HEK293 (cell line): ENCODE data around the gene LSM11.

Experiments used
- CTCF ChIA-PET: fragments of 350-600 bp; formaldehyde crosslinking; extraction: SDS; loops from one replicate; lab custom pipeline; 2021; ENCODE audit warnings: antibody characterized with exemption; lab: Yijun Ruan, JAX
- POLR2A ChIA-PET: fragments of 300-600 bp; formaldehyde crosslinking; extraction: SDS; loops from one replicate; lab custom pipeline; 2020; ENCODE audit warnings: antibody characterized with exemption, inconsistent platforms; lab: Yijun Ruan, JAX
- H3K27ac ChIP-seq: fragments of 200-500 bp; sonication (Bioruptor generic); 2 replicates; pipeline ENCODE4 v1.5.1; 2014; ENCODE audit warnings: low read depth, low read length, control low read depth, inconsistent platforms; ENCODE audit errors: extremely low read depth
- H3K36me3 ChIP-seq, 2 experiments: fragments of 200-500 bp in 1 of 2; sonication (Bioruptor generic) in 1 of 2; 1 replicate in 1 of 2; 2 replicates in 1 of 2; pipeline ENCODE4 v1.5.1; 2014 to 2017; ENCODE audit warnings: inconsistent platforms in 2 of 2, low read length in 2 of 2; ENCODE audit not compliant: control insufficient read depth in 2 of 2, insufficient read depth in 1 of 2
- H3K4me1 ChIP-seq: fragments of 200-500 bp; sonication (Bioruptor generic); 2 replicates; pipeline ENCODE4 v1.5.1; 2014; ENCODE audit warnings: mild to moderate bottlenecking, low read length, inconsistent platforms; ENCODE audit not compliant: control insufficient read depth, insufficient read depth
- H3K4me3 ChIP-seq: 2 replicates; pipeline ENCODE4 v1.5.1; 2011; ENCODE audit warnings: low read depth, mild to moderate bottlenecking, control low read depth, low read length, moderate library complexity
- H3K9me3 ChIP-seq: fragments of 200-500 bp; sonication (Bioruptor generic); 2 replicates; pipeline ENCODE4 v1.5.1; 2014; ENCODE audit warnings: low read depth, low read length, inconsistent platforms; ENCODE audit not compliant: control insufficient read depth, insufficient read depth
- EGR2 ChIP-seq: fragments of 450-650 bp; formaldehyde crosslinking; IDR thresholded peaks from 2 replicates; pipeline ENCODE4 v1.5.1; 2016; ENCODE audit warnings: low read depth, missing biosample characterization, missing genetic modification characterization
- GFI1B ChIP-seq: fragments of 450-650 bp; formaldehyde crosslinking; IDR thresholded peaks from 2 replicates; pipeline ENCODE4 v1.5.1; 2016; ENCODE audit warnings: missing biosample characterization, missing genetic modification characterization
- INSM2 ChIP-seq: fragments of 450-650 bp; formaldehyde crosslinking; IDR thresholded peaks from 2 replicates; pipeline ENCODE4 v1.5.1; 2016; ENCODE audit warnings: missing biosample characterization, missing genetic modification characterization
- KLF17 ChIP-seq: fragments of 450-650 bp; formaldehyde crosslinking; IDR thresholded peaks from 2 replicates; pipeline ENCODE4 v1.5.1; 2016; ENCODE audit warnings: missing biosample characterization, missing genetic modification characterization
- OSR2 ChIP-seq: fragments of 450-650 bp; formaldehyde crosslinking; IDR thresholded peaks from 2 replicates; pipeline ENCODE4 v1.5.1; 2016; ENCODE audit warnings: missing biosample characterization, missing genetic modification characterization
- ZBTB10 ChIP-seq: fragments of 450-650 bp; formaldehyde crosslinking; IDR thresholded peaks from 2 replicates; pipeline ENCODE4 v1.5.1; 2016; ENCODE audit warnings: missing biosample characterization, missing genetic modification characterization
- ZBTB8A ChIP-seq: fragments of 450-650 bp; formaldehyde crosslinking; IDR thresholded peaks from 2 replicates; pipeline ENCODE4 v1.5.1; 2016; ENCODE audit warnings: missing biosample characterization, missing genetic modification characterization
- ZNF132 ChIP-seq: fragments of 450-650 bp; formaldehyde crosslinking; IDR thresholded peaks from 2 replicates; pipeline ENCODE4 v1.5.1; 2017; ENCODE audit warnings: missing biosample characterization, missing genetic modification characterization, borderline replicate concordance
- ZNF211 ChIP-seq: fragments of 450-650 bp; formaldehyde crosslinking; IDR thresholded peaks from 2 replicates; pipeline ENCODE4 v1.5.1; 2016; ENCODE audit warnings: low read depth, missing biosample characterization, missing genetic modification characterization
- ZNF248 ChIP-seq: fragments of 450-650 bp; formaldehyde crosslinking; IDR thresholded peaks from 2 replicates; pipeline ENCODE4 v1.5.1; 2017; ENCODE audit warnings: missing biosample characterization, missing genetic modification characterization
- ZNF362 ChIP-seq: fragments of 450-650 bp; formaldehyde crosslinking; IDR thresholded peaks from 2 replicates; pipeline ENCODE4 v1.5.1; 2016; ENCODE audit warnings: missing biosample characterization, missing genetic modification characterization
- ZNF501 ChIP-seq: fragments of 450-650 bp; formaldehyde crosslinking; IDR thresholded peaks from 2 replicates; pipeline ENCODE4 v1.5.1; 2016; ENCODE audit warnings: missing biosample characterization, missing genetic modification characterization
- ZNF624 ChIP-seq: fragments of 450-650 bp; formaldehyde crosslinking; IDR thresholded peaks from 2 replicates; pipeline ENCODE4 v1.5.1; 2017; ENCODE audit warnings: missing biosample characterization, missing genetic modification characterization
- ZNF629 ChIP-seq: fragments of 450-650 bp; formaldehyde crosslinking; IDR thresholded peaks from 2 replicates; pipeline ENCODE4 v1.5.1; 2017; ENCODE audit warnings: missing biosample characterization, missing genetic modification characterization
- ZNF654 ChIP-seq: fragments of 450-650 bp; formaldehyde crosslinking; IDR thresholded peaks from 2 replicates; pipeline ENCODE4 v1.5.1; 2016; ENCODE audit warnings: low read depth, missing biosample characterization, missing genetic modification characterization
- ZNF701 ChIP-seq: fragments of 450-650 bp; formaldehyde crosslinking; IDR thresholded peaks from 2 replicates; pipeline ENCODE4 v1.5.1; 2016; ENCODE audit warnings: missing biosample characterization, missing genetic modification characterization
- ZNF707 ChIP-seq: fragments of 450-650 bp; formaldehyde crosslinking; IDR thresholded peaks from 2 replicates; pipeline ENCODE4 v1.5.1; 2016; ENCODE audit warnings: missing biosample characterization, missing genetic modification characterization

Gene LSM11

GRCh38 chr5:157710882-157711281, 32.6 kb upstream of the LSM11 start:
- Histone ChIP-seq H3K36me3 (no peaks in the 10 kb centered on the region), H3K4me3 (no peak overlapping the region), H3K4me1 (no peaks in the 10 kb centered on the region), H3K9me3 (no peaks in the 10 kb centered on the region), H3K27ac (no peak overlapping the region)
- POLR2A ChIA-PET: no interaction called here
- CTCF ChIA-PET: interaction anchor here (0.5 kb wide), 1 partner anchor 20 kb away, joined by 3 read pairs; no protein-coding TSS in a partner anchor
- TF ChIP-seq EGR2 (no peak), ZNF629 (tag by site-specific recombination) (no peak), KLF17 (tag by site-specific recombination) (no peak), ZNF362 (tag by site-specific recombination) (no peak), GFI1B (tag by site-specific recombination) (no peak), ZNF701 (tag by site-specific recombination) (no peak), ZNF624 (no peak), ZBTB10 (tag by site-specific recombination) (no peak), ZNF501 (no peak), ZNF248 (tag by site-specific recombination) (no peak), INSM2 (tag by site-specific recombination) (no peak), ZNF654 (tag by site-specific recombination) (no peak), ZNF707 (tag by site-specific recombination) (no peak), ZBTB8A (tag by site-specific recombination) (no peak), ZNF211 (no peak)

- POLR2A ChIA-PET: no interaction called here
- TF ChIP-seq OSR2 (tag by site-specific recombination): no peak
- TF ChIP-seq ZNF132 (tag by site-specific recombination): no peak
- TF ChIP-seq ZNF248 (tag by site-specific recombination): no peak
These were observed 29.5 kb upstream of the LSM11 start for GRCh38 chr5:157713830-157714595.

More at GRCh38 chr5:157713830-157714595, 29.5 kb upstream of the LSM11 start:
- Histone ChIP-seq H3K9me3 (no peaks in the 10 kb centered on the region), H3K4me1 (no peaks in the 10 kb centered on the region), H3K36me3 (no peaks in the 10 kb centered on the region), H3K27ac (no peak overlapping the region), H3K4me3 (no peak overlapping the region)
- CTCF ChIA-PET: no interaction called here
